Activated T-cell treated with anti-CD3 and anti-CD28 coated beads for 1 hour (primary cell): ENCODE data around the gene ADORA2A.

Experiments used
- DNase-seq: peaks from one replicate; pipeline ENCODE4 v3.0.0-alpha.2; 2020; ENCODE audit warnings: low read depth

ADORA2A gene

GRCh38 chr22:24404561-24405275 is 22.7 kb upstream of the ADORA2A start:
- DNase-seq, result no peak

- no peak for DNase-seq
Measured at GRCh38 chr22:24405631-24406321, 21.6 kb upstream of the ADORA2A start.

DNA sequence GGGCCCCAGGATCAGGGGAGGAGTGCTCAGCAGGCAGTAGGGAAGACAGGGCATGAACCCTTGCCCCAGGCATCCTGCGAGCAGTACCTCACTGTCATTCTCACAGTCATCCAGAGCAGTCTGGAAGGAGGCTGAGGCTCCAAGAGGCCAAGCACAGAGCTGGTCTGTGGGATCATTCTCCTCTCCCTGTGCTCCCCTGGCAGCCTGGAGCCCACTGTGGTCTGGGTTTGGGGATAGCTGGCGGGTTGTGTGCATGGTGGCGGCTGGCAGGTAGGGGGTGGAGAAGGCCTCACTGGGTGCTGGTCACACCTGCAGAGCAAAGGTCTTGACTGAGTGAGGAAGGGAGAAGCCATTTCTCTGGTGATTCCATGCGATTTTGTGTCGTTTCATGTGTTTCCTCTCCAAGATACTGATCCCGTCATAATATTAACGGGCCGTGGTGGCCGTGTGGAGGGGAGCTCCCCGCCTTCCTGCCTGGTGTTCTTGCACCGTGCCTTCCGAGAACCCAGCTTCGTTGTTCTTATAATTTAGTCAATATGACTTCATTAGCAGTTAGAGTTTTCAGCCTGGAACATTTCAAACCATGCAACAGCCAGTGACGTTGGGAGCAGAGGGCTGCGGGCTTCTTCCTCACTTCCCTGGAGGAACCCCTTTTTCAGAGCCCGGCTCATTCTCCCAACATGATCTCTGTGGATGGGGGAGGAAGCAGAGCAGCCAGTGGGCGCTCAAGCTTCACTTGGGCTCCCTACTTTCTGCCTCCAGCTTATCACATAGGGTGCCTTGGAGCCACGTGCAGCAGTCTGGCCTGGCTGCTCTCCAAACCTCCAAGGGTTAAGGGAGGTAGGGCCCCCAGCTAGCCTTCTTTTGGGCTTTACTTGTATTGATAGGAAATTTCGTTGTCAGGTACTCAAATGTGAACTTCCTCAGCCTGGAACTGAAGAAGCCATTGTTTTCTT is 20.8 kb upstream of the ADORA2A start:
- DNase-seq, result no peak

DNA sequence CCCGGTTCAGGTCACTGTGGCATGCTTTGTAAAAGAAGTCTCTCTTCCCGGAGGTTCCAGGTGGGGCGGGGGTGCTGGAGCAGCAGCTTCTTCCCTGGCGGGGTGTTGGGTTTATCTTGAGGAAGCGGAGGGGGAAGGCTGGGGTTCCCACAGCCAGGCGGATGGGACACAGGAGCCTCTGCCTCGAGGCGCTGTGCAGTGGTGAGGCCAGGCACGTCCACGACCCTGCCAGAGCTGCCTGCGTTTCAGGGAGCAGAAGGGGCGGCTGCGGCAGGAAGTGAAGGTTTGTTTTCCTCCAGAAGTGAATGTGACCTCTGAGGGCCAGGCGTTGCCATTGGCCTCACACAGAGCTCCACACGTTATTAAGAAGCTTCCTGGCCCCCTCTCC is 20.1 kb upstream of the ADORA2A start:
- no peak for DNase-seq

DNA sequence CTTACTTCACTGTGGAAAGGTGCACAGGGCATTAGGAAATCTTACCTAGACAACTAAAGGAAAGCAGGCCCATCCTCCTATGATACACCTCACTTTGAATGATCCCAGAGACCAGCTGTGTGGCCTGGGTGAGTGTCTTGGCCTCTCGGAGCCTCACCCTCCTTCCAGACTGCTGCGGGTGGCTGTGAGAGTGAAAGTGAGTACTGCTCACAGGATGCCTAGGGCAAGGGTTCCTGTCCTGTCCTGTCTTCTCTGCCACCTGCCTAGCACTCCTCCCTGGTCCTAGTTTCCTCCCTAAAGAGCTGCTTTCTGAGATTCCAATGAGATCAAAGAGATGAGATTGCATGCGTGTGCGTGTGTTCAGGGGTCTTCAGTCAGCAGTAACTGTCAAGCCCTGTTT is 19.5 kb upstream of the ADORA2A start:
- DNase-seq, result no peak

- DNase-seq, result no peak
Measured at GRCh38 chr22:24408630-24409029, 18.8 kb upstream of the ADORA2A start.

DNA sequence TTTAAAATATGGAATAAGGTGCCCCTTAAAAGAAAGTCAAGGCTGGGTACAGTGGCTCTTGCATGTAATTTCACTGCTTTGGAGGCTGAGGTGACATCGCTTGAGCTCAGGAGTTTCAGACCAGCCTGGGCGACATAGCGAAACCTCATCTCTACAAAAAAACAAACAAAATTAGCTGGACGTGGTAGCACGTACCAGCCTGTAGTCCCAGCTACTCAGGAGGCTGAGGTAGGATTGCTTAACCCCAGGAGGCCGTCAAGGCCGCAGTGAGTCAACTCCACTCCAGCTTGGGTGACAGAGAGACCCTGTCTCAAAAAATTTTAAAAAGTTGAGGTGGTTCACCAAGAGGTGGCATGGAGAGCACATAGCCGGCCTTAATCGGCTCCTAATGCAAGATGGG is 17.7 kb upstream of the ADORA2A start:
- DNase-seq, result no peak

DNA sequence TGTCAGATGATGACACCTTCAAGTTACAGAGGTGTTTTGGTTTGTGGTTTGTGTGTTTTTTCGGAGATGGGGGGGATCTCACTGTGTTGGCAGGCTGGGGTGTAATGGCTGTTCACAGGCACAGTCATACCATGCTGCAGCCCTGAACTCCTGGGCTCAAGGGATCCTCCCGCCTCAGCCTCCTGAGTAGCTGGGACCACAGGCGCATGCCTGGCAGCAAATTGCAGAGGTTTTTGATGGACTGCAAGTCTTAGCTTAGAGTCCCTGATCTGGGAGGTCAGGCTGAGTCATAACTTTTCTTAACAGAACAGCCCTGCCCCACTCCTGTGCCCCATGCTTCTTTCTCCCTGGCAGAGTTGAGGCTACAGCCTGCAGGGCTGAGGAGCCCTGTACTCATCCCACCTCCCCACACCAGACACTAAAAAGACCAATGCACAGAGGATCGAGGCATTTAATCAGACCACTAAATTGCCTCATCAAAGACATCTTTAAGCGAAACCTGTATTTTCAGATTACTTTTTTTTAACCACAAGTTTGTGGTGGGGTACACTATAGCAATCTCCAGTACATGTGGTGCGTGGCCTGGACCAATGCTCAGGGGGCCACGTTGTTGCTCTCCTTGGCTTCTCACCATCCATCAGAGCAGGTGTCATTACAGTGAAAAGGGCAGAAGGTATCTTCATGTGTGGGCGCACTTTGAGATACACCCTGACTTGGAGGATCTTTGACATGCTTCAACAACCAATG is 17.1 kb upstream of the ADORA2A start:
- no peak for DNase-seq

DNA sequence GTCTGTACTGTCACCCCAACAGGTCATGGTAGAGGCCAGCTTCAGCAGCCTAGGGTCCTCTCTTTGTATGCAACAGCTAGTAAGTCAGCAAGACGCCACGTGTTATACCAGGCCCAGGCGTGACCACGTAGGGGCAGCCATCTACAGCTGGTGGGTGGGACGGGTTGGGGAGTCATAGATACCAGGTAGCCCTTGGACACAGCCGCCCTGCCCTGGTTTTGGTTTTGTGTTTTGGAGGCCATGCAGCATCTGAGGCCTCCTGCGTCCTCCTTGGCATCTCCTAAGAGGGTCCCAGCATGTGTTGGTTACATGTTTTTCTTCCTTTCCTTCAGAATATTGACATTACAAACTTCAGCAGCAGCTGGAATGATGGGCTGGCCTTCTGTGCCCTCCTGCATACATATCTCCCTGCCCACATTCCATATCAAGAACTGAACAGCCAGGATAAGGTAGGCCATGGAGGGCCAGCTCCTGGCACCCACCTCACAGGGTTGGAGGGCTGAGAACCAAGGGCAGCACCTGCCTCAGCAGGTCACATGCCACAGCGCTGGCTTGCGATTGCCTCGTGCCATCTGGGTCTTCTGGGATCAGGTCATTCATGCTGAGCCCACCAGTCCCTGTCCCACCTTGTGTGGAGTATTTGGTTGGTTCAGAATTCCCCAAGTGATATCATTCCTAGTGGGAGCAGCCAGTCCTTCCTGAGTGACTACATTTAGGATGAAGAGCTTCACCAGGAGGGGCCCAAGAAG is 16.0 kb upstream of the ADORA2A start:
- no peak for DNase-seq

DNA sequence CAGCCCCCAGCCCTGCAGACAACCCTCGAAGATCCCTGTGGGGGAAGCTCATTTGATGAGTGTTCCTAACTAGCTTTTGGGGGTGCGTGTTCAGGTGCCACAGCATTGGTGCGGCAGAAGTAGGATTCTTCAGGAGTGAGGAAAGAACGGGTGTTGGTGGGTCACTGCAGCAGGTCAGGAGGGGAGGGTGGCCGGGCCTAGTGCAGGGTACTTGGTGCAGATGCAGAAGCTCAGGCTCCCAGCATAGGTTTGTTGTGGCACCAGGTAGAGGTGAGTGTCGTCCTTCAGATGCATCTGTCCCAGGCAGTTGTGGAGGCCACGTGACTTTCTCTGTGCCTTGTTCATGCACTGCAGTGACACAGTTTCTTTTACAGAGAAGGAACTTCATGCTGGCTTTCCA is 15.1 kb upstream of the ADORA2A start:
- no peak for DNase-seq

- DNase-seq, result no peak
Measured at GRCh38 chr22:24413271-24413670, 14.1 kb upstream of the ADORA2A start.

- DNase-seq, result no peak
Measured at GRCh38 chr22:24413736-24414385, 13.5 kb upstream of the ADORA2A start.

DNA sequence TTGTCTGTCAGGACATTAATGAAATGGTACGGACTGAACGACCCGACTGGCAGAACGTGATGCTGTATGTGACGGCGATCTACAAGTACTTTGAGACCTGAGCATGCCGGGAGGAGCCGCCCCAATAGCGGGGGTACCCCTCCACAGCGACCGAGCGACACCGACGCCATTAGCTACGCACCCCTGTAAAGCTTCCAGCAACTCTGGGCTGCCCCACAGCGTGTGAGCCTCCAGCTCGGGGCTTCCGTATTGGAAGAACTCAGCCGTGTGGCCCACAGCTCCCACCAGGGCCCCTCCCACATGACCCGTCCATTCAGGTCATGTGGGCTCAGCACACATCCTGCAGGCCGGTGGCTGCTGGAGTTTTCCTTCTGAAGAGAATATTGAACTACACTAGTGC is 12.9 kb upstream of the ADORA2A start:
- no peak for DNase-seq

DNA sequence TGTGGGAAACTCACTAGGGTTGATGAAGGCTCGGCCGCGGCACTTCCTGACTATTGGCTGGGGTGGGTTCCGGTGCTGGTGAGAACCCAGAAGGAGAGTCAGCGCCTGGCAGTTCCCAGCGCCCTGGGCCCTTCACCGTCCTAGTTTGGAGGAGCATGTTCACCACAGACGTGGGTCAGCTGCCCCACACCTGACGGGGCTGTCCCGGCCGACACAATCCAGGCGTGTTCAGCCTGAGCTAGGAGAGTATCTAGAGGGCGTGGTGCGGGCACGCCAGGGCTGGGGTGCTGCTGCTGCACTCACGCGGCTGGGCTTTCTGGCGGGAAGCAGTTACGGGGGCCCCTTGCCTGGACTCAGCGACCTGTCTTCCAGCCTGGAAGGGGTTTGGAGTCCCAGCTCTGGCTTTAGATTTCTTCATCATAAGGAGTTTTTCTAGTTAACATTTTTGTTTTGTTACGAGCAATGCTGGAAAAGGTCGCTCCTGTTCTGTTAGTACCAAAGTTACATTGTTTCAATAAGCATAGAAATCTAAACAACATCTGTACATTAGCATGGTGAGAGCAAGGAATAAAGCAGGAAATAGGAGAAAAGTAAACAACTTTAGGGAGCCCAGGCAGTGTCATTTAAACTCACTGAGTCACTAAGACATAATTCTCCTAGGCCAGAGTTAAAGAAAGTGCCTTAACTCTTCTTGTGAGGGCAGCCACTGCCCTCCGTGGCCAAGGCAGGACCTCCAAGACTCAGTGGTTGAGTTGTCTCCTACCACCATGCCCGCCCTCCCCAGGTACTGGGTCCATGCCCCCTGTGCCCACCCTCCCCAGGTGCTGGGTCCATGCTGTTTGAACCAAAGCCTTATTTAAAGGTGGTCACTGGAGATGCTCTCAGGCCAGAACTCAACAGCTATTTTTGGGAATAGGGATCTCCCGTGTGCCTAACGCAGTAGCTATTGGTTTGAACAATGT is 12.1 kb upstream of the ADORA2A start:
- no peak for DNase-seq

DNA sequence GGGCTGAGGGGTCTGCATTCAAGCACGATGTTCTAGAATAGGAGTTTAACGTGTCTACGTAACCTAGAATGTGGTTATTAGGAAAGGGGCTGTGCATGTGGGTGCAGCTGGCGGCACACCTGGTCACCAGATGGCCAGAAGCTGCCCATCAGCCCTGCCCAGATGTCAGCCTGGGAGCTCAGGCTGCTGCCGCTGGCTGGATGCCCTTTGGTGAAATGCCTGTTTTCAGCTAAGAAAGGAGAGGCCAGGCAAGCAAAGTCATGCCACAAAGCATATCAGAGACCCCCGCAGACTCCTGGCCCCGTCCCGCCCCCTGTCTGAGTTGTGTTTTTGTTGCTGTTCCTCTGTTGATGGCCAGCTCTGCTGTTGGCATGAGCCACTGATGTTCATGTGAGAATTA is 11.3 kb upstream of the ADORA2A start:
- DNase-seq, result no peak

- no peak for DNase-seq
Measured at GRCh38 chr22:24416611-24417010, 10.8 kb upstream of the ADORA2A start.

DNA sequence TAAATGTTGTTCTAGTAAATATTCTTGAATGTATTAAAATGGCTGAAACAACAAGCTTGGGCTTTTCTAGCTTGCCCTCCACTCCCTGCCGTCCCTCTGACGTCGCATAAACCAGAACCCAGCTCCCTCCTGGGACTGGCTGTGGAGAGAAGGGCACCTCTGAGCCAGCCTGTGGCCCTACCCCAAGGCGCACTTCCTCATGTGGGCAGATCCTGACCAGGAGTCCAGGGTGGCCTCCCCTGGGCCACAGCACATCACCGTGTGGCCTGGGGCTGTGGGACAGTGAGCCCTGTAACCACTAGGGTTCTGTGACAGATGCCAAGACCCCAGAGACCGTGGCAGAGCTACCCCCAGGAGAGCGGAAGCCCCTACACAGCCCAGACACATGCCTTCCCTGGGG is 10.2 kb upstream of the ADORA2A start:
- no peak for DNase-seq

GRCh38 chr22:24417901-24418641 is 9.3 kb upstream of the ADORA2A start:
- DNase-seq, result no peak
